Progenitor cell of endocrine pancreas (in vitro differentiated cells): ENCODE measurements around the gene TUBA1B. TPM values are rescaled to one million over a fixed set of nuclear protein-coding genes. Genes with fewer than 3 reads are reported as not detected.

Experiments used
- DNase-seq: peaks from one replicate; pipeline ENCODE4 v3.0.0; 2021; ENCODE audit warnings: low spot score; ENCODE audit not compliant: unreplicated experiment
- H3K27ac Mint-ChIP-seq: 2 replicates; pipeline ENCODE4 v1.8.0; 2021; ENCODE audit warnings: mild to moderate bottlenecking, moderate library complexity, mixed read lengths
- H3K27me3 Mint-ChIP-seq: 2 replicates; pipeline ENCODE4 v1.8.0; 2021; ENCODE audit warnings: mixed read lengths
- H3K36me3 Mint-ChIP-seq: 2 replicates; pipeline ENCODE4 v1.8.0; 2022; ENCODE audit warnings: mixed read lengths; ENCODE audit not compliant: insufficient read depth
- H3K4me1 Mint-ChIP-seq: 2 replicates; pipeline ENCODE4 v1.8.0; 2021; ENCODE audit warnings: low read depth, mixed read lengths
- H3K4me3 Mint-ChIP-seq: 2 replicates; pipeline ENCODE4 v1.8.0; 2021; ENCODE audit warnings: low read depth, mild to moderate bottlenecking, moderate library complexity, mixed read lengths
- H3K9me3 Mint-ChIP-seq: 2 replicates; pipeline ENCODE4 v1.8.0; 2021; ENCODE audit warnings: low read depth, mixed read lengths
- total RNA-seq: library from RNA; stranded (reverse); gene quantifications from 2 replicates; pipeline ENCODE4 v1.2.1, GENCODE V29; 2021
- TF ChIP-seq, protein P1 (sequence below): fragments of 200-600 bp; sonication (generic); IDR thresholded peaks from one replicate; pipeline ENCODE4 v1.5.0; 2021; ENCODE audit warnings: antibody characterized with exemption, mild to moderate bottlenecking; ENCODE audit not compliant: unreplicated experiment

TUBA1B gene
- total RNA-seq, 1 donor from 2014 or later = 1,023 TPM

DNA sequence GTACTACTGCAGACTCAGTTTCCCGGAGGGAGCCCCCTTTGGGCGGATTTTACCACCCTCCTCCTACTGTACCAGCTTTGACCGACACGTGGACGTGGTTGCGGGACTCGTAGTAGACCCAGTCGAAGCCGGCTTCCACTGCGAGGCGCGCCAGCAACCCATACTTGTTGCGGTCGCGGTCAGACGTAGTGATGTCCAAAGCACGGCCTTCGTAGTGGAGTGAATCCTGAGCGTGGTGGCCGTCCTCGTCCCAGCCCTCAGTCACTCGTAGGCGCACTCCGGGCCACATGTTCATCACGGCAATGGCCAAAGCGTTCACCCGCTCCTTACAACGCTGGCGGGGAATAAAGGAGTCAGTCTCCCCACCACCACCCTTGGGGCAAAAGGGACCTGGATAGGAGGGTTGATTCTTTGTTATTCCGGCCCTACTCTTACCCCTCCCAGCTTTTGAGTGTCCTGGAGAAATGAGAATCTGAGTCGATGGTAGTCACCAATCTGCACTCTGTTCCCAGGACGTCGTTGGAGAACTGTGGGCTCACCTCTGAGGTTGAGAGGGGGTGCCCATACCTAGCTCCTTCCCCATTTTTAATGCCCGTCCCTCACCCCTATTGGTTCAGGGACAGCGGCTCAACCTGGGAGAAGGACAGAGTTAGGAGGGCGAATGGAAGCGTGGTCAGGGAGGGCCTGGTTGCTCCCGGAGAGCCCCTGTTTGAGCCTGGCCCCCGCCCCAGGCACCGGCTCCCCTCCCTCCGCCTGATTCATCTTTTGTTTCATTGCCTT, 39.9 kb downstream of the TUBA1B start:
- Mint-ChIP-seq H3K4me3 (no peak overlapping the region), H3K36me3 (peaks cover 3% of the 10 kb centered on the region), H3K9me3 (no peaks in the 10 kb centered on the region), H3K27me3 (peaks cover 80% of the 10 kb centered on the region), H3K4me1 (peaks cover 13% of the 10 kb centered on the region), H3K27ac (no peak overlapping the region)
- TF ChIP-seq, protein P1, sequence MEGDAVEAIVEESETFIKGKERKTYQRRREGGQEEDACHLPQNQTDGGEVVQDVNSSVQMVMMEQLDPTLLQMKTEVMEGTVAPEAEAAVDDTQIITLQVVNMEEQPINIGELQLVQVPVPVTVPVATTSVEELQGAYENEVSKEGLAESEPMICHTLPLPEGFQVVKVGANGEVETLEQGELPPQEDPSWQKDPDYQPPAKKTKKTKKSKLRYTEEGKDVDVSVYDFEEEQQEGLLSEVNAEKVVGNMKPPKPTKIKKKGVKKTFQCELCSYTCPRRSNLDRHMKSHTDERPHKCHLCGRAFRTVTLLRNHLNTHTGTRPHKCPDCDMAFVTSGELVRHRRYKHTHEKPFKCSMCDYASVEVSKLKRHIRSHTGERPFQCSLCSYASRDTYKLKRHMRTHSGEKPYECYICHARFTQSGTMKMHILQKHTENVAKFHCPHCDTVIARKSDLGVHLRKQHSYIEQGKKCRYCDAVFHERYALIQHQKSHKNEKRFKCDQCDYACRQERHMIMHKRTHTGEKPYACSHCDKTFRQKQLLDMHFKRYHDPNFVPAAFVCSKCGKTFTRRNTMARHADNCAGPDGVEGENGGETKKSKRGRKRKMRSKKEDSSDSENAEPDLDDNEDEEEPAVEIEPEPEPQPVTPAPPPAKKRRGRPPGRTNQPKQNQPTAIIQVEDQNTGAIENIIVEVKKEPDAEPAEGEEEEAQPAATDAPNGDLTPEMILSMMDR = no peak
- DNase-seq = no peak

DNA sequence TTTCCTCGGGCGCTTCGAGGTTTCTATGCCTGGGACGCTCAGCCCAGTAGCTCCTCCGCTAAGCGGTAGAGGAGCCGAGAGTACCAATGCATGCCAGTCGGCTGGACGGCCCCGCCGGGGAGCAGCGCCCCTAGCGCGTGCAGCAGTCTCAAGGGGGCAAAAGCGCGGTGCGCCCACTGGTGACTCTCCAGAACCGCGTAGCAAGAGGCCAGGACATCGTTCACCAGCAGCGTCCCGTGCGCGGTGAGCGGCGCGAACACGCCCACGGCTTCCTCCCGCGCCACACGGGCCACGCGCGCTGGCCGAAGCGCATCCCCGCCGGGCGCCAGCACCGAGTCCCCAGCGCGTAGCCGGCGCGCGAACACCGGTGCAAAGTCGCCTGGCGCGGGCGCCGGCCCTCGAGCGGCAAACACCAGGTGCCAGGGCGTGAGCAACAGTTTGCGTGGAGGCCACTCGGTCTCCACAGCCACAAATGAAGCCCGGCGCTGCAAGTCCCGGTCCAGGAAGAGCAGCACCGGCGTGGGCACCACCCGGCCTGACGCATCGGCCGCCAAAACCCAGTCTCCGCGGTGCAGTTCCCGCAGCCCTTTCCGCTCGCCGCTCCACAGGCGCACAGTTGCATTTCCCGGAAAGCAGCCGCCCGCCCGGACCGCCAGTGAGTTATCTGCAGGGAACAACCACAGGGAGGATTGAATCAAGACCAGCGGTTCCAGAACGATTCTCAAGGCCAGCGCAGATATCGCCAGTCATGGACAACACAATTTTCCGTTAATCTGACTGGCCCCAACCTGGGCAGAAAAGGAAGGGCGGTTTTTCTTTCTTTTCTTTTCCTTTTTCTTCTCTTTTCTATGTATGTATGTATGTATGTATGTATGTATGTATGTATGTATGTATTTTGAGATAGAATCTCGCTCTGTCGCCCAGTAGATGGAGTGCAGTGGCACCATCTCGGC, 41.1 kb downstream of the TUBA1B start:
- H3K27ac Mint-ChIP-seq = no peak overlapping the region
- peaks cover 77% of the 10 kb centered on the region for H3K27me3 Mint-ChIP-seq
- DNase-seq = no peak
- H3K4me1 Mint-ChIP-seq = peaks cover 8% of the 10 kb centered on the region
- no peak overlapping the region for H3K4me3 Mint-ChIP-seq
- H3K36me3 Mint-ChIP-seq = no peaks in the 10 kb centered on the region
- TF ChIP-seq, protein P1 = peak; percentile 44
- no peaks in the 10 kb centered on the region for H3K9me3 Mint-ChIP-seq

DNA sequence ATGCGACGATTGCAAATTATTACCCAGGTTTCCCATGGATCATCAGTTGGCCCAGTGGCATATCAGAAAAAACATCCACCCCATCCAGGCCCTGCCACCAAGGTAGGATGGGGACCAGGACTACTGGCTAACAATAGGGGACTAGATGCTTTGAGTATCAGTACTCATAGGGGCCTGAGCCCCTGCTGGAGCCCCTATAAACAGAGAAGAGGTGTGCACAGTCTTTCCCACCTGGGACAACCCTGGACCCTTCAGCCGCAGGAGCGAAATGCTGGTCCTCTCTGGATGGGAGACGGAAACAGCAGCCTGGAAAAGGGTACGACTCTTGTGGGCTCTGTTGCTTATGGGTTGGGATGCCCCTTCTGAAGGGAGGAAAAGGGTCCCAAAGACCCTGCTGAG, 42.3 kb downstream of the TUBA1B start:
- H3K4me1 Mint-ChIP-seq = peaks cover 5% of the 10 kb centered on the region
- H3K27me3 Mint-ChIP-seq = peaks cover 71% of the 10 kb centered on the region
- TF ChIP-seq, protein P1 = no peak
- no peaks in the 10 kb centered on the region for H3K36me3 Mint-ChIP-seq
- no peaks in the 10 kb centered on the region for H3K9me3 Mint-ChIP-seq
- H3K4me3 Mint-ChIP-seq = no peak overlapping the region
- no peak overlapping the region for H3K27ac Mint-ChIP-seq
- DNase-seq = no peak

DNA sequence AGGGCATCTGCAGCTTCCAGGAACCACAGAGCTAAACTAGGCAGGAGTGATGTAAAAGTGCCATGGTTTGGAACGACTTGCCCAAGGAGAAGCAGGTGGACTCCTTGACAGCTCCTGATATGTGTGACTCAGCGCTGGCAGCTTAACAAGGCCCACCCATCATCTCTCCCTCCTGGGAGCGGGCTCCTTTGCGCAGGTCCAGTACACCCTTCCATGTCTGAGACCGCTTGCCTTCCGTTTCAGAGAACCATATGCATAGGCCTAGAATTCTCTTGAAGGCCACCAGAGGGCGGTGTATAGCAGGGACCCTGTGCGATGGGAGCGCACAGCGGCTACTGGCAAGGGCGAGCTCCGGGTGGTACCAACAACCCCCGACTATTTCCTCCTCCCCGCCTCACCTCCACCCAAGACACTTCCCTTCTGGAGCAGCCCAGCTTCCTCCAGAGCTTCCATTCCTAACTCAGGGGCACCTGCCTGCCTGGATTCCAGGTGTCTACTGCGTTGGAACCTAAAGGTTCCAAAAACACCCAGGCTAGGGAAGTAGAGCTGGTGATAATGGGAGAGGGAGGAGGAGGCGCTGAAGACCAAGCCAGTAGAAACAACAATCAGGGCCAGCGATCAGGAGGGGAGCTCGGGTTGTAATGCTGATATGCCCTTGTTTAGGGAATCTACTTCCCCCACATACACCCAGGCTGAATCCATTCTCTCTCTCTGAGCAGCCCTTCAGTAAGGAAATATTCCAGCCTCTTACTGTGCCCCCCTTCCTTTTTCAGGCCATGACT, 42.9 kb downstream of the TUBA1B start:
- H3K9me3 Mint-ChIP-seq = no peaks in the 10 kb centered on the region
- no peaks in the 10 kb centered on the region for H3K36me3 Mint-ChIP-seq
- no peak overlapping the region for H3K4me3 Mint-ChIP-seq
- H3K27ac Mint-ChIP-seq = no peak overlapping the region
- TF ChIP-seq, protein P1 = peak; percentile 88
- no peaks in the 10 kb centered on the region for H3K4me1 Mint-ChIP-seq
- peaks cover 65% of the 10 kb centered on the region for H3K27me3 Mint-ChIP-seq
- DNase-seq = peak; percentile 62

DNA sequence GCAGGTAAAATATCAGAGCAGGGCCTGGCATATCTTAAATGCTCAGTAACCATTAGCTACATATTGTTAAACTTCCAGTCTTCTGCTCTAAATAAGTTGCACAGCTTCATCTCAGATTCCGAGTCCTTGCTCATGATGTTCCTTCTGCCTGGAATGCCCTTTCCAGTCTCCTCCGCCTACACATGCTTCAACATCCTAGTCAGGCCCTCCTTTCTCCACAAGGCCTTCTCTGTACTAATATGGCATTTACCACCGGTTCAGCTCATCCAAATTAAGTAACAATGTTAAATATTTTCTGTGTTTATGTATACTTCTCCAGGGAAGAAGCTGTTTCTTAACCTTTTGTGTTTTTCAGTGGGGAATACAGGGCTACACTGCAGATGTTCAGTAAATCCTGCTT, 45.1 kb downstream of the TUBA1B start:
- H3K4me3 Mint-ChIP-seq = no peak overlapping the region
- TF ChIP-seq, protein P1 = no peak
- no peak for DNase-seq
- no peaks in the 10 kb centered on the region for H3K9me3 Mint-ChIP-seq
- no peaks in the 10 kb centered on the region for H3K4me1 Mint-ChIP-seq
- no peaks in the 10 kb centered on the region for H3K36me3 Mint-ChIP-seq
- H3K27ac Mint-ChIP-seq = no peak overlapping the region
- H3K27me3 Mint-ChIP-seq = peaks cover 48% of the 10 kb centered on the region
